RPMI8226 (cell line): ENCODE results near the gene CDX2.

ENCODE experiments used
- DNase-seq: peaks from one replicate; pipeline ENCODE4 v3.0.0-alpha.2; 2015

Gene CDX2

GRCh38 chr13:27928353-27928804 lies 40.7 kb downstream of the CDX2 start:
- no peak for DNase-seq

GRCh38 chr13:27927444-27928352 lies 41.4 kb downstream of the CDX2 start:
- no peak for DNase-seq

GRCh38 chr13:27926644-27927434 lies 42.3 kb downstream of the CDX2 start:
- DNase-seq, result no peak

GRCh38 chr13:27925220-27925991 lies 43.7 kb downstream of the CDX2 start:
- no peak for DNase-seq

- no peak for DNase-seq
Measured at GRCh38 chr13:27924529-27925141, 44.5 kb downstream of the CDX2 start.

- DNase-seq, result no peak
Measured at GRCh38 chr13:27923794-27924528, 45.2 kb downstream of the CDX2 start.

- DNase-seq, result no peak
Measured at GRCh38 chr13:27922883-27923612, 46.1 kb downstream of the CDX2 start.

- no peak for DNase-seq
Measured at GRCh38 chr13:27921961-27922882, 46.9 kb downstream of the CDX2 start.

- DNase-seq, result no peak
Measured at GRCh38 chr13:27921421-27921960, 47.6 kb downstream of the CDX2 start.

GRCh38 chr13:27920677-27921420 lies 48.3 kb downstream of the CDX2 start:
- no peak for DNase-seq

- no peak for DNase-seq
Measured at GRCh38 chr13:27919934-27920676, 49.0 kb downstream of the CDX2 start, which contains the start of gene PDX1. Gene PDX1, plus strand, starts transcription at chr13:27920000. Its CDS starts 139 bp downstream, at chr13:27920139.

GRCh38 chr13:27919659-27919933 lies 49.5 kb downstream of the CDX2 start:
- DNase-seq, result no peak

- DNase-seq, result no peak
Measured at GRCh38 chr13:27918918-27919658, 50.0 kb downstream of the CDX2 start.

GRCh38 chr13:27918041-27918917 lies 50.8 kb downstream of the CDX2 start:
- no peak for DNase-seq

- DNase-seq, result no peak
Measured at GRCh38 chr13:27917121-27917947, 51.8 kb downstream of the CDX2 start.
